NB4 (cell line): ENCODE data around the gene DPP10.

Experiments used
- POLR2A ChIP-seq: IDR thresholded peaks from 2 replicates; pipeline ENCODE4 v1.6.1; 2011; ENCODE audit warnings: mild to moderate bottlenecking; ENCODE audit not compliant: insufficient read length; ENCODE audit errors: extremely low read depth
- TF ChIP-seq, protein P1 (sequence below): IDR thresholded peaks from one replicate; pipeline ENCODE4 v1.5.1; 2012; ENCODE audit warnings: low read depth, low read length
- TF ChIP-seq, protein P2 (sequence below): IDR thresholded peaks from 2 replicates; pipeline ENCODE4 v1.6.1; 2011; ENCODE audit warnings: low read depth, low read length

DNA sequence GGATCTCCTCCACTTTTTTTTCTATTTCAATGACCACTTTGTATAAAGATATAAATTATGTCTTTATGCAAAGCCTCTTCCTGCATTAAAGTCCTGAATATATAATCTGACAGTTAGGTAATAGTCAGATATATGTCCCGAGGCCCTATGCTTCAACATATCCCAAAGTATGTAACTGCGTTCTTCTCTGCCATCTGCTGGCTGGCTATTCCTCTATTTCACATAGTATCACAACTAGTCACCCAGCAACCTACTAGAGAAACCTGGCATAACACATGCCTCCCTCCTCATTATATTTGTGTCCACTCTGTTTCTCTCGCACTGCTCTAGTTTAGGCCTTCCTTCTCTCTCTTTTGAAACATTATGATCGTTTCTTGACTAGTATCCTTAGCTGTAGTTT is 640.8 kb downstream of the DPP10 start:
- TF ChIP-seq POLR2A = no peak
- TF ChIP-seq, protein P1, sequence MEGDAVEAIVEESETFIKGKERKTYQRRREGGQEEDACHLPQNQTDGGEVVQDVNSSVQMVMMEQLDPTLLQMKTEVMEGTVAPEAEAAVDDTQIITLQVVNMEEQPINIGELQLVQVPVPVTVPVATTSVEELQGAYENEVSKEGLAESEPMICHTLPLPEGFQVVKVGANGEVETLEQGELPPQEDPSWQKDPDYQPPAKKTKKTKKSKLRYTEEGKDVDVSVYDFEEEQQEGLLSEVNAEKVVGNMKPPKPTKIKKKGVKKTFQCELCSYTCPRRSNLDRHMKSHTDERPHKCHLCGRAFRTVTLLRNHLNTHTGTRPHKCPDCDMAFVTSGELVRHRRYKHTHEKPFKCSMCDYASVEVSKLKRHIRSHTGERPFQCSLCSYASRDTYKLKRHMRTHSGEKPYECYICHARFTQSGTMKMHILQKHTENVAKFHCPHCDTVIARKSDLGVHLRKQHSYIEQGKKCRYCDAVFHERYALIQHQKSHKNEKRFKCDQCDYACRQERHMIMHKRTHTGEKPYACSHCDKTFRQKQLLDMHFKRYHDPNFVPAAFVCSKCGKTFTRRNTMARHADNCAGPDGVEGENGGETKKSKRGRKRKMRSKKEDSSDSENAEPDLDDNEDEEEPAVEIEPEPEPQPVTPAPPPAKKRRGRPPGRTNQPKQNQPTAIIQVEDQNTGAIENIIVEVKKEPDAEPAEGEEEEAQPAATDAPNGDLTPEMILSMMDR = peak; percentile 6
- TF ChIP-seq, protein P2, sequence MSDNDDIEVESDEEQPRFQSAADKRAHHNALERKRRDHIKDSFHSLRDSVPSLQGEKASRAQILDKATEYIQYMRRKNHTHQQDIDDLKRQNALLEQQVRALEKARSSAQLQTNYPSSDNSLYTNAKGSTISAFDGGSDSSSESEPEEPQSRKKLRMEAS = no peak
